HG03135 (cell line): ENCODE data around the gene CSTF2T.
A peak's percentile ranks its signal among the peaks of the same experiment; 100 is the strongest.

Experiments
- ATAC-seq: cut with Tn5 transposase; IDR thresholded peaks from one replicate; pipeline ENCODE4 v1.9.1; 2021; ENCODE audit warnings: mild to moderate bottlenecking, moderate library complexity; ENCODE audit not compliant: unreplicated experiment

The CSTF2T gene

GRCh38 chr10:51699475-51700227 is at the start of gene CSTF2T:
TSS of gene CSTF2T (minus strand) at chr10:51699595. CDS start at chr10:51699549, 46 bp downstream.
- ATAC-seq, result peak; percentile 94

GRCh38 chr10:51748959-51749358 is 49.6 kb upstream of the CSTF2T start:
- ATAC-seq, result no peak

- ATAC-seq, result no peak
Measured at GRCh38 chr10:51747216-51747615, 47.8 kb upstream of the CSTF2T start.

- ATAC-seq, result no peak
Measured at GRCh38 chr10:51745397-51745796, 46.0 kb upstream of the CSTF2T start.

- ATAC-seq, result no peak
Measured at GRCh38 chr10:51744235-51745000, 45.0 kb upstream of the CSTF2T start.

GRCh38 chr10:51743146-51743545 is 43.8 kb upstream of the CSTF2T start:
- ATAC-seq, result peak; percentile 79

GRCh38 chr10:51733057-51733456 is 33.7 kb upstream of the CSTF2T start:
- ATAC-seq, result no peak

- no peak for ATAC-seq
Measured at GRCh38 chr10:51729822-51730555, 30.6 kb upstream of the CSTF2T start.

- no peak for ATAC-seq
Measured at GRCh38 chr10:51724038-51724437, 24.6 kb upstream of the CSTF2T start.

- no peak for ATAC-seq
Measured at GRCh38 chr10:51718804-51719291, 19.5 kb upstream of the CSTF2T start.

GRCh38 chr10:51716981-51717380 is 17.6 kb upstream of the CSTF2T start:
- ATAC-seq, result no peak

- no peak for ATAC-seq
Measured at GRCh38 chr10:51711519-51711891, 12.1 kb upstream of the CSTF2T start.

- ATAC-seq, result no peak
Measured at GRCh38 chr10:51709324-51709972, 10.1 kb upstream of the CSTF2T start.

GRCh38 chr10:51708609-51709008 is 9.2 kb upstream of the CSTF2T start:
- ATAC-seq, result no peak

- ATAC-seq, result no peak
Measured at GRCh38 chr10:51707821-51708424, 8.5 kb upstream of the CSTF2T start.

- no peak for ATAC-seq
Measured at GRCh38 chr10:51707392-51707791, 8.0 kb upstream of the CSTF2T start.

- no peak for ATAC-seq
Measured at GRCh38 chr10:51706225-51706624, 6.8 kb upstream of the CSTF2T start.

GRCh38 chr10:51705774-51706173 is 6.4 kb upstream of the CSTF2T start:
- ATAC-seq, result no peak

GRCh38 chr10:51700228-51700817 is 928 bp upstream of the CSTF2T start:
- no peak for ATAC-seq

- peak; percentile 38 for ATAC-seq
Measured at GRCh38 chr10:51699145-51699474, 285 bp downstream of the CSTF2T start.
